Esophagus (tissue), 2 donors: ENCODE measurements around the gene NACC1. TPM values are rescaled to one million over a fixed set of nuclear protein-coding genes. Genes with fewer than 3 reads are reported as not detected.
"Not testable (repeated sequence)": the region's sequence is repeated elsewhere in the genome, so short reads cannot be mapped to it uniquely, and the experiment has no call there.

Experiments
- H3K27ac ChIP-seq, 2 donors: one replicate each; pipeline ENCODE4 v1.5.1; 2013; ENCODE audit warnings: low read depth in 2 of 2, mild to moderate bottlenecking in 2 of 2, inconsistent platforms in 1 of 2, low read length in 1 of 2, moderate library complexity in 1 of 2
- H3K27me3 ChIP-seq, 2 donors: one replicate each; pipeline ENCODE4 v1.6.1; 2013; ENCODE audit warnings: low read length in 2 of 2, control low read depth in 1 of 2, mild to moderate bottlenecking in 1 of 2; ENCODE audit not compliant: insufficient read depth in 2 of 2, control insufficient read depth in 1 of 2
- H3K36me3 ChIP-seq, 2 donors: one replicate each; pipeline ENCODE4 v1.6.1; 2013; ENCODE audit warnings: low read length in 1 of 2; ENCODE audit not compliant: control insufficient read depth in 2 of 2, insufficient read depth in 2 of 2
- H3K4me1 ChIP-seq, 2 donors: one replicate each; pipeline ENCODE4 v1.6.1; 2013; ENCODE audit warnings: low read length in 1 of 2; ENCODE audit not compliant: control insufficient read depth in 2 of 2, insufficient read depth in 2 of 2
- H3K4me3 ChIP-seq, 2 donors: one replicate each; pipeline ENCODE4 v1.5.1; 2013; ENCODE audit warnings: low read length in 2 of 2, mild to moderate bottlenecking in 2 of 2, low read depth in 1 of 2, moderate library complexity in 1 of 2
- H3K9me3 ChIP-seq, 2 donors: one replicate each; pipeline ENCODE4 v1.6.1; 2013; ENCODE audit warnings: mild to moderate bottlenecking in 2 of 2, low read depth in 1 of 2, low read length in 1 of 2, moderate library complexity in 1 of 2; ENCODE audit not compliant: control insufficient read depth in 2 of 2, insufficient read depth in 1 of 2
- WGBS, 2 donors: extraction: QIAGEN DNeasy Blood & Tissue Kit; methylation state at CpG; one replicate each; pipeline ENCODE4 v1.1.7; 2013; 5-methylcytosine and 5-hydroxymethylcytosine counted together
- polyA plus RNA-seq, 2 donors: library from polyadenylated mRNA; stranded (reverse); fragments of 200-250 nt; gene quantifications; one replicate each; pipeline ENCODE4 v1.2.3, GENCODE V29; 2013
- donor health status: healthy with polysubstance abuse.
- donor health status: Bipolar disorder and iron deficiency.

NACC1 gene
- polyA plus RNA-seq, 2 donors, result 19.5 to 39.4 TPM

- Histone ChIP-seq H3K4me3 (no peak overlapping the region), H3K27me3 (no peaks in the 10 kb centered on the region), H3K4me1 (no peaks in the 10 kb centered on the region), H3K27ac (no peak overlapping the region), H3K9me3 (no peaks in the 10 kb centered on the region), H3K36me3 (peaks cover 7 to 41% of the 10 kb centered on the region in 2 donors)
- WGBS, 2 donors, result 93 to 94% methylated on average over 59 to 60 of the region's 60 CpGs
Measured at GRCh38 chr19:13135068-13136062, 17.3 kb downstream of the NACC1 start.

GRCh38 chr19:13137290-13137794, 19.3 kb downstream of the NACC1 start:
- Histone ChIP-seq H3K4me3 (no peak overlapping the region), H3K27ac (no peak overlapping the region), H3K27me3 (no peaks in the 10 kb centered on the region), H3K36me3 (peaks cover 7 to 39% of the 10 kb centered on the region in 2 donors), H3K4me1 (no peaks in the 10 kb centered on the region), H3K9me3 (no peaks in the 10 kb centered on the region)
- 91 to 92% methylated on average over 28 of the region's 28 CpGs for WGBS, 2 donors

- no peaks in the 10 kb centered on the region for H3K27me3 ChIP-seq
- no peak overlapping the region for H3K27ac ChIP-seq
- H3K36me3 ChIP-seq, result peaks cover 7 to 39% of the 10 kb centered on the region in 2 donors
- H3K4me3 ChIP-seq, result no peak overlapping the region
- H3K9me3 ChIP-seq, result no peaks in the 10 kb centered on the region
- peaks cover 0 to 4% of the 10 kb centered on the region in 2 donors for H3K4me1 ChIP-seq
- WGBS, 2 donors, result 85 to 90% methylated on average over 40 of the region's 40 CpGs
Measured at GRCh38 chr19:13138171-13138915, 20.3 kb downstream of the NACC1 start.

- H3K4me1 ChIP-seq, result peaks cover 0 to 4% of the 10 kb centered on the region in 2 donors
- no peaks in the 10 kb centered on the region for H3K9me3 ChIP-seq
- WGBS, 2 donors, result 70 to 77% methylated on average over 10 of the region's 10 CpGs
- H3K27me3 ChIP-seq, result no peaks in the 10 kb centered on the region
- H3K27ac ChIP-seq, result no peak overlapping the region
- H3K4me3 ChIP-seq, result no peak overlapping the region
- H3K36me3 ChIP-seq, result peaks cover 7 to 40% of the 10 kb centered on the region in 2 donors
Measured at GRCh38 chr19:13138916-13139198, 20.8 kb downstream of the NACC1 start.

- H3K4me1 ChIP-seq, result peaks cover 0 to 7% of the 10 kb centered on the region in 2 donors
- no peaks in the 10 kb centered on the region for H3K9me3 ChIP-seq
- H3K36me3 ChIP-seq, result peaks cover 10 to 49% of the 10 kb centered on the region in 2 donors
- no peaks in the 10 kb centered on the region for H3K27me3 ChIP-seq
- WGBS, 2 donors, result 76% methylated on average over 10 to 11 of the region's 11 CpGs
- H3K4me3 ChIP-seq, result no peak overlapping the region
- H3K27ac ChIP-seq, result no peak overlapping the region
Measured at GRCh38 chr19:13139633-13140311, 21.7 kb downstream of the NACC1 start.

GRCh38 chr19:13146763-13147563, 28.9 kb downstream of the NACC1 start:
- WGBS, 2 donors, result 65 to 69% methylated on average over 16 of the region's 16 CpGs
- no peaks in the 10 kb centered on the region for H3K27me3 ChIP-seq
- H3K4me1 ChIP-seq, result peaks cover 0 to 11% of the 10 kb centered on the region in 2 donors
- no peaks in the 10 kb centered on the region for H3K9me3 ChIP-seq
- H3K36me3 ChIP-seq, result peaks cover 3 to 13% of the 10 kb centered on the region in 2 donors
- peak overlapping the region in 1 of 2 donors; percentile 3 for H3K4me3 ChIP-seq
- no peak overlapping the region for H3K27ac ChIP-seq

- Histone ChIP-seq H3K4me3 (peak overlapping the region; percentile 80 to 95), H3K27ac (peak overlapping the region in 1 of 2 donors; percentile 100)
- not testable (repeated sequence) for H3K36me3 ChIP-seq, H3K4me1 ChIP-seq, H3K9me3 ChIP-seq, H3K27me3 ChIP-seq
- 23 to 28% methylated on average over 17 of the region's 17 CpGs for WGBS, 2 donors
Measured at GRCh38 chr19:13149173-13149627, 31.1 kb downstream of the NACC1 start.

GRCh38 chr19:13149628-13150186, 31.6 kb downstream of the NACC1 start:
- H3K9me3 ChIP-seq, result no peaks in the 10 kb centered on the region
- peak overlapping the region; percentile 80 to 95 for H3K4me3 ChIP-seq
- H3K27ac ChIP-seq, result peak overlapping the region; percentile 97 to 100
- WGBS, 2 donors, result 0 to 1% methylated on average over 36 to 46 of the region's 46 CpGs
- H3K27me3 ChIP-seq, result no peaks in the 10 kb centered on the region
- H3K4me1 ChIP-seq, result peaks cover 0 to 4% of the 10 kb centered on the region in 2 donors
- H3K36me3 ChIP-seq, result peaks cover 0 to 4% of the 10 kb centered on the region in 2 donors
